BE2C (cell line): Measurements from ENCODE around the gene TMEM63B.

ENCODE experiments used
- DNase-seq: peaks from one replicate; pipeline ENCODE4 v3.0.0-alpha.2; 2020
- H3K27me3 ChIP-seq: fragments of 250-450 bp; sonication (Bioruptor Pico); 2 replicates; pipeline ENCODE4 v1.5.1; 2020; ENCODE audit warnings: mild to moderate bottlenecking
- H3K36me3 ChIP-seq: fragments of 250-450 bp; sonication (Bioruptor Pico); 2 replicates; pipeline ENCODE4 v1.5.1; 2020; ENCODE audit warnings: mild to moderate bottlenecking
- H3K4me1 ChIP-seq: fragments of 250-450 bp; sonication (Bioruptor Pico); 2 replicates; pipeline ENCODE4 v1.5.1; 2020
- H3K4me3 ChIP-seq: 2 replicates; pipeline ENCODE4 v1.5.1; 2011; ENCODE audit warnings: low read depth, low read length
- H3K9me3 ChIP-seq: fragments of 250-450 bp; sonication (Bioruptor Pico); 2 replicates; pipeline ENCODE4 v1.5.1; 2020
- CTCF ChIP-seq: IDR thresholded peaks from 2 replicates; pipeline ENCODE4 v1.5.1; 2012; ENCODE audit warnings: mild to moderate bottlenecking, low read depth, low read length

Gene TMEM63B

DNA sequence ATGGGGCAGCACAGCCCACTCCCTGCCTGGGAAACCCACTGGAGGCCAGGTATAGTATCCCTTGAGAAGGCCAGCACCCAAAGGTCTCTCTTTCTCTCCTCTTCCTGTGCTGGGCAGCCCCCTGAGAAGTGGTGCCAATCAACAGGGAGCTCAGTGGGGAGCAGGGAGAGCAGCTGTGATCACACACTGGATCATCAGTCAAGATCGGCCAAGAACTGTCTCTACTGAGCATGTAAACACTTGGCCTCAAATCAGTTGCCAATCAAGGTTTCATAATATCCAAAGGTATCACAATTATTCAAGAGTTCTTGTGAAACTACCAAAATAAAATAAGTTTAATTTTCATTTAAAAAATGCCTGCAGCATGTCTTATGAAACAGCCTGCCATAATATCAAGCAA, 18.9 kb upstream of the TMEM63B start:
- Histone ChIP-seq H3K27me3 (no peaks in the 10 kb centered on the region), H3K4me1 (peaks cover 7% of the 10 kb centered on the region; the same call in 1 of the 2 replicates), H3K9me3 (no peaks in the 10 kb centered on the region), H3K36me3 (peaks cover 93% of the 10 kb centered on the region), H3K4me3 (no peak overlapping the region)
- DNase-seq, result no peak
- no peak for TF ChIP-seq CTCF

GRCh38 chr6:44109212-44109611, 18.1 kb upstream of the TMEM63B start:
- no peak for TF ChIP-seq CTCF
- H3K4me1 ChIP-seq, result peaks cover 7% of the 10 kb centered on the region; the same call in 1 of the 2 replicates
- DNase-seq, result no peak

GRCh38 chr6:44110005-44110676, 17.2 kb upstream of the TMEM63B start:
- DNase-seq, result no peak
- Histone ChIP-seq H3K36me3 (peaks cover 90% of the 10 kb centered on the region), H3K9me3 (no peaks in the 10 kb centered on the region), H3K27me3 (no peaks in the 10 kb centered on the region), H3K4me3 (no peak overlapping the region), H3K4me1 (peaks cover 6% of the 10 kb centered on the region; the same call in 1 of the 2 replicates)
- no peak for TF ChIP-seq CTCF

More at GRCh38 chr6:44109212-44109611, 18.1 kb upstream of the TMEM63B start:
- Histone ChIP-seq H3K4me3 (no peak overlapping the region), H3K9me3 (no peaks in the 10 kb centered on the region), H3K36me3 (peaks cover 93% of the 10 kb centered on the region), H3K27me3 (no peaks in the 10 kb centered on the region)

DNA sequence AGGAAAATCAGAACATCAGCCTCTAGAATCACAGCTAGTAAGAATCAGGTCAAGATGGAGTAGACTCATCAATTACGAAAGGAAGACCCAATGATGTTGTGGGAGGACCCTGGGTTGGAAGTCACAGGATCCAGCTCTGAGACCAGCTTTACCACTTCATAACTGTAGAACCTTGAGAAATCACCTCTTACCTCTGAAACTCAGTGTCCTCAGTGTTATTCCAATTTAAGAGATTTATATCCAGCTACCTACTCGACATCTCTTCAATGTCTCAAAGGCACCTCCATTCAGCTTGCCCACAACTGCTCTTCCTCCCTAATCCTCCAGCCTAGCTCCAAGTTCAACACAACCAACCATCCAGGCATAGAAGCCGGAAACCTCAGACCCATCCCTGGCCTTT, 16.4 kb upstream of the TMEM63B start:
- Histone ChIP-seq H3K4me1 (peaks cover 1% of the 10 kb centered on the region; the same call in 1 of the 2 replicates), H3K27me3 (no peaks in the 10 kb centered on the region), H3K9me3 (no peaks in the 10 kb centered on the region), H3K4me3 (no peak overlapping the region), H3K36me3 (peaks cover 92% of the 10 kb centered on the region)
- no peak for TF ChIP-seq CTCF
- DNase-seq, result no peak

- no peaks in the 10 kb centered on the region for H3K9me3 ChIP-seq
- no peak overlapping the region for H3K4me3 ChIP-seq
- no peaks in the 10 kb centered on the region for H3K27me3 ChIP-seq
- DNase-seq, result no peak
- no peak for TF ChIP-seq CTCF
- no peaks in the 10 kb centered on the region for H3K4me1 ChIP-seq
- peaks cover 87% of the 10 kb centered on the region for H3K36me3 ChIP-seq
These were observed 15.6 kb upstream of the TMEM63B start for GRCh38 chr6:44111434-44112417.
